NCI-H2171 (cell line): ENCODE results near the gene PROP1.
"Not testable (repeated sequence)": the region's sequence is repeated elsewhere in the genome, so short reads cannot be mapped to it uniquely, and the experiment has no call there.

Source experiments
- DNase-seq: peaks from one replicate; lab custom pipeline; 2025; lab: John Stamatoyannopoulos, UW

PROP1 gene

DNA sequence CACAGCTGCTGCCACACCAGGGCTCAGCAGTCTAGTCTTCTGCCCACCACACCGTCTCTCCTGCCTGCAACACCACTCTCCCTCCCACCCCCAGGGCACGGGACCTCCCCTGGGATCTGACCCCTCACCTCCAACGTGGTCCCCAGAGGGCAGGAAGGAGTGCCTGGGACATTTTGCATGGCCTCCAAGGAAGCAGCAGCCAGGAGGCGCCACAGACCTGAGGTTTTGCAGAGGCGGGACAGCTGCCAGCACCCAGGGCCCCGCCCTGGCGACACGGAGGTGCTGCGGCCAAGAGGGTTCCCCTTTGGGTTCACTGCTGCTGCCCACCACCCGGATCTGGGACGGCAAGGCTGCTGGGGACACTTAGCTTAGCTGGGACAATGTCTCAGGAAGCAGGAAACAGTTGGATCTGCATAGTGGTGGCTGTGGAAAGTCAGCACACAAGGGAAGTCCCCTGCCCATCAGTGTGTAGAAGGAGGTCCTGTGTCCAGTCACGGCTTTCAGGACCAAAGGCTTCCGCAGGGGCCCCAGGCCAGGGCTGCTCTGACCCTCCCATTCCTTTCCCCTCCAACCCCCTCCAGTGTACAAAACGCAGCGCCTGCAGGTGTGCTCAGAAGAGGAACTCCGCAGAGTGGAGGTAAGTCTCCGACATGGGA, 13.8 kb downstream of the PROP1 start:
- no peak for DNase-seq

DNA sequence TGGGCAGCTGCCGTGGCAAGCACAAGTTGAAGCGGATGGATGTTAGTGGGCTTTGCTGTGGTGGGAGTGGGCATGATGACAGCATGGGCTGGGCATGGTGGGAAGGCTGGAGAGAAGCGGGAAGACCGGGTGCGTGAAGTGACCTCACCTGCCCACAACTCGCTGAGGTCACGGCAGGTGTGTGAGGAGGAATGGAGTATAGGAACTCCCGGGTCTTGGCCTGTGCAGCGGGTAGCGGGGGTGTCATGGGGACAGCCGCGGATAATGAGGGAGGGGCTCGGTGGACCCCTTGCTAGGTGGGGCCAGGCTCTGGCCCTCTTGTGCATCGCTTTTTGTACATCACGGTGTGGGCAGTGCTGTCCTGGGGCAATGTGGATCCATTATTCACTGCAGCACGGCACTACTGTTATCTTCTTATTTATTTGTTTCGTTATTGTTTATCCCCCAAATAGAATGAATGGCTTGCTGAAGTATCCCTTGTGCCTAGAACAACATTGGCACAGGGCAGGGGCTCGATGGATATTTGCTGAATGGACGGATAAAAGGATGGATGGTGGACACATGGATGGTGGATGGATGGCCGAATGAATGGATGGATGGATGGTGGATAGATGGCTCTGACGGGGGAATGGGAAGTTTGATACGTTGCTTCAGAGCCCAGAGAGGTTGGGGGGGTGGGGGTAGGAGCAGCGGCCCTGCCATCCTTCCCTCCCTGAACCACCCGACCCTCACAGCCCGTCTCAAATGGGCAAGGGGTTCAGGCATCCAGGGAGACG, 14.6 kb downstream of the PROP1 start:
- DNase-seq, result no peak

DNA sequence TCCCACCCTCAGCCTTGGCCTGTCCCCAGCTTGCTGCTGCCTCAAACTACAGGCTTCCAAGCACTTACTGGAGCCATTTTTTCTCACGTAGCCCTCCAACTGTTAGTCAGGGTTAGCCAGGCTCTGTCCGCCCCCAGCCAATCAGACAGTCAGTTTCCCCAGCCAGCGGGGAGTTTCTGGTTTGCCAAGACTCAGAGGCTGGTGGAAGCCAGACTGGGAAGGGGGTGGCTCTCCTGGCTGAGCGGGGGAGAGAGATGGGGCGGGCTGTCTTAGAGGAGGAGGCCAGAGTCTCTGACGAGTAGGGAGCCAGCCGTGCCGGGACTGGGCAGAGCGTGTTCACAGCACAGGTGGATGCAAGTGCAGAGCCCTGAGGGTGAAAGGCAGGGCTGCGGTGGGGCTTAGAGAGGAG, 15.3 kb downstream of the PROP1 start:
- DNase-seq, result no peak

DNA sequence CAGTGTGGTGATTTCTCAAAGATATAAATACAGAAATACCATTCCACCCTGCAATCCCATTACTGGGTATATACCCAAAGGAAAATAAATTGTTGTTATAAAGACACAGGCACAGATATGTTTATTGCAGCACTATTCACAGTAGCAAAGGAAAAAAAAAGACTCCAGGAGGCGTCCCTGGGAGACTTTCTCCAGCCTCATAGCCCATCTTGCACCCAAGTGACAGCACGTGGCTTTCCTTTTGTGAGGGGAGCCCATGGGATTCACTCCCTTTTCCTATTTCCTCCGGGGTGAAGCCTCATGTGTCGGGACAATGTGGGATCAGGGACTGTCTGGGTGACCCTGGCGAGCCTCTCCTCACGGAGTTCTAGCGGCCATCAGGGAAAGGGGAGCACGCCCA, 18.4 kb downstream of the PROP1 start:
- DNase-seq, result not testable (repeated sequence)

DNA sequence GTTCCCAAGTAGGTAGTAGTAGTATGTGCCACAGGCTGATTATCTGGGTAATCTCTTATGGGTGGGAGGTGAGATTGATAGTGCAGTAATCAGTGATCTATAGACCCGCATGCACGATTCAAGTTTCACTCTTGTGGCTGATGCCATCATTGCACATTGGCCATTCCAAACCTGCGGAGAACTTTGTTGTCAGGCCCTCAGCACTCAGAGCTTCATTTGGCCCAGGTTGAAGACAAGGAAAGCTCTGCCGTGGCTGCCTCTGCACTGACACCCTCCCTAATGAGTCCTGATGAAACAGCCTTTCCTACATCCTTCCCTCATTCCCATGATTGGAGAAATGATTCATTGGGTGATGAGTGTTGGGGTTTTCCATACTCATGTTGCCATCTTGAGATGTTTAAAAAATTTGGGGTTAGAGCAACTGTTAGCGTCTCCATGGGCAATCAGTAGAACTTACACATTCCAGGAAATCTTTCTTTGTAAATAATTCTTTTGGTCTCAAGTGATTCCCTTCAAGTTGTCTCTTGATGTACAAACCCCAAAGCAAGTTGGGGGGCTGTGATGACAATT, 22.9 kb downstream of the PROP1 start:
- no peak for DNase-seq

DNA sequence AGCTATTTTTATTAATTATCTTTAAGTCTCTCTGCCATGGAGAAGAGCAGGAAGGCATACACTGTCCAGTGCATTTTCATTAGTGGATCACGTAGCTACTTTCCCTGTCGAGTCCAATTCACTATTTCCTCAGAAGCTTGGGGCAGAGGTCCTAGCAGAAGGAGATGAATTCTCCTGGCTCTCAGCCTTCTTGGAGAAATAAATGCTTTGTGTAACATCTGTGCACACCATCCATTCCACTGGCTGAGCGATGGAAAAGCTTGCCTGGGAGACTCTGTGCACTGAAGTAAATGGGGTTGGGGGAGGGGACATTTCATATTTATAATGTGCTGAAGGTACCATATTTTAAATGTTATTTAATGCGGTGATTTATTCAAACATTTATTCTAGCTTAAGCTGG, 23.4 kb downstream of the PROP1 start:
- no peak for DNase-seq

DNA sequence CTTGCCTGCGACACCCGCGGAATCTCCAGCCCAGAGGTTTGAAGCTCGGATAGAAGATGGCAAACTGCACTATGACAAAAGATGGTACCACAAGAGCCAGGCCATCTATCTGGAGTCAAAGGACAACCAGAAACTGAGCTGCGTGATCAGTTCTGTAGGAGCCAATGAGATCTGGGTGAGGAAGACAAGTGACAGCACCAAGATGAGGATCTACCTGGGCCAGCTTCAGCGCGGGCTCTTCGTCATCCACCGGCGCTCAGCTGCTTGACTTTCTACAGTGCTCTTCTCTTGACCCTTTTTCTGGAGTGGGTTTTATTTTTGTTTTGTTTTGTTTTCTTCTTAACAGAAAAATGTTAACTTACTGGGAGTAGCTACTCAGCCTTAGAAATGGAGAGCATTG, 24.0 kb downstream of the PROP1 start:
- not testable (repeated sequence) for DNase-seq

DNA sequence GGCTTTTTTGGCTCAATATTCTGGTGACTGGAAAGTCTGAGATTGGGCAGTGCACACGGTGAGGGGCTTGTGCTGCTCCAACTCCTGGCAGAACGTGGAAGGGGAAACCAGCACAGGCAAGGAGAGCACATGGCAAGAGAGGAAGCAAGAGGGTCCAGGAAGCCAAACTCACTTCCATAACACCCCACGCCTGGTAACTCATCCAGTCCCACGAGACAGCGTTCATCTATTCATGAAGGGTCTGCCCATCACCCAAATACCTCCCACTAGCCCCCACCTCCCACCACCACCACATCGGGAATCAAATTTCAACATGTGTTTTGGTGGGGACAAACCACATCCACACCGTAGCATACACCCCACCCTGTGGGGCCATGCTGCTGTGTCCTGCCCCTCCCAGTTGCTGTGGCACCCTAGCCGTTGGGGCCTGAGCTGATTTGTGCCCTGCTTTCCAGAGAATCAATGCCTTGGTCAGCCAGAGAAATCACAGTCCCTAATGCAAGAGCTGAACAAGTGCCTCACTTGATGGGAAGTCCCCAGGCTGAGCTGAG, 27.3 kb downstream of the PROP1 start:
- no peak for DNase-seq

DNA sequence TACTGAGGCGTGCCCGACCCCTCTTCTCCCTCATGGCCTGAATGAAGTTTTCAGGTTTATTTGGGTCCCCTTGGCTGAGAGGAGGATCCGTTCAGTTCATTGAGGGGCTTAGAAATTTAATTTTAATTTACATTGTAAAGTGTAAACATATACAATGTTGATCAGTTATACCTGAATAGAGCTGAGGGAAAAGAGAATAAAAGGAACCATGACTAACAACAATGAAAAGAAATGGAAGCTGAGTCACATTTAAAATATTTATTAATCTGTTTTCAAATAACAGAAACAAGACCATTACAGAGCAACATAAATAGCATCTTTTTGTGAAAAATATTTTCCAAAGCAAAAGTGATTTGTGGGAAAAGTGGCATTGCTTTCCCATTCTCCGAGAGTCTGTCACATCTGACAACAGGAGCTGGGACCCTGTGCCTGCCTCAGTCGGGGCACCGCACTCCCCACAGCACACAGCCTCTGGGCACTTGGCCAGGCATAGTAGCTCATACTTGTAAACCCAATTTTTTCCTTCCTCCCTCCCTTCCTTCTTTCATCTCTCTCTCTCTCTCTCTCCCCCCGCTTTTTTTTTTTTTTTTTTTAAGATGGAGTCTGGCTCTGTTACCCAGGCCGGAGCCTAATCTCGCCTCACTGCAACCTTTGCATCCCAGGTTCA, 28.7 kb downstream of the PROP1 start:
- DNase-seq, result no peak

DNA sequence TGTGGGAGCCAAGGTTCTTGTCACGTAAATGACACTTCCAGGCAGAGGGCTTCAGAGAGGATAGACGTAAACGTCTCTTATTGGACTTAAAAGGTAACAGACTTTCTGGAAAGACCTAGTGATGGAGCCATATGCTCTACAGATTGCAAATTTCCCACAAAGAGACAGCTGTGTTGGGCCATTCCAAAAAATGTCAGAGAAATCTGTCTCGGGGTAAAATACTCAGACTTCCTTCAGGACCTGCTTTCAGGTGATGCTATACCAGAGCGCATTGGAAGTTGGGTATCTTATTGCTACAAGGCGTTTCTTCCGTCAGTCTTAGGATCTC, 29.2 kb downstream of the PROP1 start:
- no peak for DNase-seq

DNA sequence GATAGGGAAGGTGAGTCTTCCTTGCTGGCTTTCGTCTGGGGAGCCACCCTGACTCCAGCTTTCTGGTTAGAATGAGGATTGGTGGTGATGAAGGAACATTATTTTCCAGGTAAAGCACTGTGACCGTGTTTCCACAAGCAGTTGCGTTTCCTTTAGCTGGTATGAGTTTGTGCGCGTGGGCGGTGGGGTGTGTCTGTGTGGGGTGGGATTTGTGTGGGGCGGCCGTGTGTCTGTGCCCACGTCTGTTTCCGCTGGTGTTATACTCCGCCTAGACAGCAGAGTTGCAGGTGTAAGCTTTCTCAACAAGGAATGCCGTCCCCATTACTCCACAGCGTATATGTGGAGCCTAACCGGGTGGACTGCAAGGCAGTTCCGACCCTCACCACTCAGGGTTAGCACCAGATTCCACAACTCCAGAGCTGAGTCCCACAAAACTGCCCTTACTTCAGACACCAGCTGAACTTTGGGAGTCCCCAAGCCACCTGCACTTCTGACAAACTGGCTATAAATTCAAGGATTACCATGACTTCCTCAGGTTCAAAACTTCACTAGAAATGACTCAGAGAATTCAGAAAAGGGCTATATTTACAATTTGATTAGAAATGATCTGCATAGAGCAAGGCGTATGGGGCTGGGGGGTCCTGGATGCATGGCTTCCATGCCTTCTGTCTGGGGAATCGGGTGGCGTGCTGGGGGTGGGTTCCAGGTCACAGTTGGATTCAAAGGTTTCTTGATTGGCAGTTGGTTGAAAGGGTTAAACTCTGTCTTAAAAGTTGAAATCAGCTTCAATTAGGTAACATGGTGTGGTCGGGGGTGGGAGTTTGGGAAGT, 29.8 kb downstream of the PROP1 start:
- no peak for DNase-seq

DNA sequence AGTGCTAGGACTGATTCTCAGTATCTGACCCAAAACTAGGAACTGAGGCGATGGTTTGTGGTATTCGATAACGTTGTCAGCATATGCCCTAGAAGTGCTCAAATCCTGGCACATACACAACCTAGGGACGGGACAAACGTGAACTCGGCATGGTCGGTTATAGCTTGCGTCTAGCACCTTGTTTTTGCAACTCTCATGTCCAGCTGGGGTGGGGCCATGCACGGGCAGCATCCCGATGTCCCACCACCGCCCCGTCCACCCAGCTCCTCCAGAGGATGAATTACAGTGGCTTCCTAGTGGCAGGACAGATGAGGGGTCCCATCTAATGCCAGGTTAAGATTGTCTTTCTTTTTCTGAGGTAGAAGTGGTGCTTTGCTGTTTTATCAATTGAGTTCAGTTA, 31.6 kb downstream of the PROP1 start:
- DNase-seq, result no peak

DNA sequence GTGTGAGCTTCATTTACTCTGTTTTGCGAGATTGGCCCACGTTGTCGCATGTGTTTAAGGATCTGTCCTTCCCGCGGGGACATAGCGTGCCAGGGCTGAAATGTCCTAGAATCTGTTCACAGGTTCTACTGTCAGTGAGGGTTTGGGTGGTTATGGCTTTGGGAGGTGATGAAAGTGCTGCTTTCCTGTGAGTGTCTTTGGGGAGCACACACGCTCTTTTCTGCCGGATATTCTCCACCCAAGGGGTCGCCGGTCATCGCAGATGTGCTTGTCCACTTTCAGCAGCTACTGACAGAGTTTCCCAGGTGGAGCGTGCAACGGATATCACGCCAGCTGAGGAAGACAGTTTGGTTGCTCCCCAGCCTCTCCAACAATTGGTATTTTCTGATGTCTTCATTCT, 32.1 kb downstream of the PROP1 start:
- no peak for DNase-seq

DNA sequence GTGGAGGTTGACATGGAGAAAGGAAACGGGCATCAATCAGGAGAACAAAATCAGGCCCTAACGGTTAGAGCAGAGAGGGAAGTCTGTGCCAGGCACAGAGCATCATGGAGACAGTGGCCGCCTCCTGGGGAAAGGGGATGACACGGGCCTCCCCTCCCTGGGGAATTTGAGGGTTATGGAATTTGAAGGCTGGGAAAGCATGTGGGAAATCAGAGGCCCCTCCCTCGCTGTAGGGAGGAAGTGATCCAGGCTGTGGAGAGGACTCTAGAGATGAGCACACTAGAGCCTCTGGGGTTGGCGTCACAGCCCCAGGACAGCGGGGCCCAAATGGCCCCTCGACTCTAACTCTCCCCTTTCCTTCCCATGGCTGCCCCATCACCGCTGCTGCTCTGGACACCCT, 36.7 kb downstream of the PROP1 start:
- DNase-seq, result no peak

DNA sequence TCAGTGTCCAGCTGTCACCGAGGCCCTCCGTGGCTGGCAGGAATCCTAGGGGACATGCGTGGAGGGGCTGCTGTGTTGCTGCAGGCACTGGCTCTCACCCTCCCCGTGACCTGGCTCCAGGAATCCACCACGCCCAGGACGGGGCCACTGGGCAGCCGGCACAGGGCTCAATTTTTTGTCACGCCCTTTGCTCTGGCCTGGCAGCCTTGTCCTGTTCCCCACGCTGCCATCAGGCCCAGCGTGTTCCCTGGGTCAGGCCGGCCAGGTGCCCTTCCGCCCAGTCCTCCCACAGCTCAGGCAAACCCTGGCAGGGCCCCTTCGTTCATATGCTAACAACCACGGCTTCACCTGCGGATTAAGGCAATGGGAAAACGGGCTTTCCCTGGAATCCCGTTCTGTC, 37.3 kb downstream of the PROP1 start:
- no peak for DNase-seq

DNA sequence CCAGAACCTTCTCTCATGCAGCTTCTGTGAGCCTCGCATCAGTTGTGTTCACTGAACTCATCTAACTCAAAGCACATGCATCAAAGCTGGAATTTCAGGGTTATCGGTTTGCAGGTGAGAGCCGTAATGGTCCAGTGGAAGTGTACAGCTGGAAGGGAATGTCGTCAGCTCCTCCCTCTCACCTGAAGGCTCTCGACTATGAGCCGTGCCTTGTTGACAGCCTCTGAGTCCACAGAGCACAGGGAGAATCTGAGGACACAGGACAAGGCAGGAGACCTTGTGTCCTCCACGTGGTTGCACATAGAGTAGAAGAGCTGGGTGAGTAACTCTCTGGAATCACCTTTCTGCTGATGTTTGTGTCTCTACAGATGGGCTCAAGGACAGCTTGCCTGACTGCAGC, 38.8 kb downstream of the PROP1 start:
- no peak for DNase-seq

DNA sequence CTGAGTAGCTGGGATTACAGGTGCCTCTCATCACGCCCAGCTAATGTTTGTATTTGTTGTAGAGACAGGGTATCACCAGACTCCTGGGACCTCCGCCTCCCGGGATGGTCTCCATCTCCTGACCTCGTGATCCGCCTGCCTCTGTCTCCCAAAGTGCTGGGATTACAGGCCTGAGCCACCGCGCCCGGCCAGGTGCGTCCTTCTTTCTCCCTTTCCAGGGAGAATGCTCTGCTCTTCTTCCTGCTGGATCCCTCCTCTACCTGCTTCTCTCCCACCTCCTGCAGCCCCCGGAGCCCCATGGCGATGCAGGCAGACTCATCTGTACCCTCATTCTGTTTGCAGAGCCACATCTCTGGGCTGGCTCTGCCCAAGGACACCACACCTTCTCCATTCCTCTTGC, 42.9 kb downstream of the PROP1 start:
- not testable (repeated sequence) for DNase-seq

DNA sequence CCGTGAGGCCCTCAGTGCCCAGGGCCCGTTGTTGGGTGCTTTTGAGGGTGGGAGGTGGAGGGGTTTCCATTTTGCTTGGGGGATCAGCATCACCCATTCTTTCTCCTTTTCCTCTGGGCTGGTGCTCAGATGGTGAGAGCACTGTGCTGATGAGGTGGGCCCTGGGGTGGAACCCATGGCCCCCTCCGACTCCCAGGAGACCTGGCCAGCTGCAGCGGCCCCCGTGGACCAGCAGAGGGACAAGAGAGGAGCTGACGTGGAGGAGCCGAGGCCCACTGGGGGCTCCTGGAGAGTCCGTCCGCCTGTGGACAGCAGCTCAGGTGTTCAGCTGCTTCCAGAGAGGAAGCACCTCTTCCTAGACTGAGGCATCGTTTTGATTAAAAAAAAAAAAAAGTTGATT, 46.4 kb downstream of the PROP1 start:
- DNase-seq, result not testable (repeated sequence)

DNA sequence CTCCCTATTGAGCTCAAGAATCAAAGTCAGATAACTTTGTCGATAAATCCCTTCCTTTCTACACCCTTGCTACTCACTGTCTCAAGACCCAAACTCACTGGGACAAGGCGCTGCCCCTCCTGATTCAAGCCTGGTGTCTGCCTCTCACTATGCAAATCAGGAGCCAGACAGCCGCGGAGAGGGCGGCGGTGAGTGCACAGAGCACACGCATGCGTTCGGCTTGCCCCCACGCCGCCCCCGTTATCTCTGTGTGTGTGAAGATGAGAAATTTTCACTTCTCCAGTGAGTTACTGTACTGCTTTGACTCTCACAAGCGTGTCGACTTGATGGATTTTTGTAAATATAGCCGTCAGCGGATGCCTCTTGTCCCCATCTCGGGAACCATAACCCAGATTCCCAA, 47.0 kb downstream of the PROP1 start:
- not testable (repeated sequence) for DNase-seq

DNA sequence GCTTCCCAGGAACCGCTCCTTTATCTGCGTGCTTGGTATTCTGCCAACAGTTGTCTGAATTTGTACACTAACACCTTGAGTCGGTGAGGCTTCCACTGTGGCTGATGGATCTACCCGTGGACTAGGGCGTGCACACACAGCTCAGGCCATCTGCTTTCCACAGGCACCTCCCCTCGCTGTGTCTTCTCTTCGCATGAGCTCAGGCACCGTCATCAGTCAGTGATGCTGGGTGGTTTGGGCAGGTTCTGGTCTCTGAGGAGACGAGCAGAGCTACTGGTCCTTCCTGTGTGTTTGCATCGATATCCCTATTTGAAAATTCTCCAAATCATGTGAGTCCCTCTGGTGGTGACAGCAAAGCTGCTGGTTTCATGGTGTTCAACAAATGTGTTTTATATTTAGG, 48.1 kb downstream of the PROP1 start:
- DNase-seq, result peak; percentile 36

DNA sequence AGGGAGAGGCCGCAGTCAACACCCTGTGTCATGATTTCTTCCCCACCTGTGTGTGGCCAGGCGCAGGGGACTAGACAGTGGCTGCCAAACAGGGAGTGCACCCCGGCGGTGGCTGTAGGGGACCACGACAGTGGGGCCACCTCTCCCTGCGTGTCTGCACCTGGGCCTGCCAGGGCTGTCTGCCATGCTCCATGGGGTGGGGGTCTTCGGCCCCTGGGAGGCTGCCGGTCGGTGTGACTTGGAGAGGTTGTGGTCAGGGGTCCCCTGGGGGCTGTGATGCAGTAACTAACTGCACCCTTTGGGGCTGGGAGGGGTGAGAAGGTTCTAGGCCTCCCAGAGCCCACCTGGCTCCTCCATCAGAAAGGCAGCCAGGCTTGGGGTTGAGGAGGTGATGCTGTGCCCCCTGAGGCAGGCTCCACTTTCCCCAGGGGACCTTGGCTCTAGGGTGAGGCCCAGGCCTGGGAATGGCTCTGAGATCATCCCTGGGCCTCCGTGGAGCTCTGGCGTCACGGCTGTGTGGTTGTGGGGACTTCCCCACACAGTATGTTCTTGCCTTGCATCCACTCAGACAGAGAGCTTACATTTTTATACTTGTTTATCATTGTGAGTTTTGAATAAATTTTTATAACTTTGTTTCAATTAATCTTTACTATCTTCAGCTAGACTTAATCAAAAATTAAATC, 50.3 kb downstream of the PROP1 start:
- not testable (repeated sequence) for DNase-seq
